Activated CD4-positive, CD25-positive, alpha-beta regulatory T cell treated with anti-CD3 and anti-CD28 coated beads, Interleukin-2, amount 50 U/mL, for 24 hours (primary cell): ENCODE measurements around the gene C11orf52.

Experiments
- ATAC-seq, 2 donors: fragments of 150-1000 bp; cut with Tn5 transposase; one replicate each; pipeline ENCODE4 v1.10.0; 2021; ENCODE audit warnings: mild to moderate bottlenecking in 1 of 2, moderate library complexity in 1 of 2

C11orf52 gene

DNA sequence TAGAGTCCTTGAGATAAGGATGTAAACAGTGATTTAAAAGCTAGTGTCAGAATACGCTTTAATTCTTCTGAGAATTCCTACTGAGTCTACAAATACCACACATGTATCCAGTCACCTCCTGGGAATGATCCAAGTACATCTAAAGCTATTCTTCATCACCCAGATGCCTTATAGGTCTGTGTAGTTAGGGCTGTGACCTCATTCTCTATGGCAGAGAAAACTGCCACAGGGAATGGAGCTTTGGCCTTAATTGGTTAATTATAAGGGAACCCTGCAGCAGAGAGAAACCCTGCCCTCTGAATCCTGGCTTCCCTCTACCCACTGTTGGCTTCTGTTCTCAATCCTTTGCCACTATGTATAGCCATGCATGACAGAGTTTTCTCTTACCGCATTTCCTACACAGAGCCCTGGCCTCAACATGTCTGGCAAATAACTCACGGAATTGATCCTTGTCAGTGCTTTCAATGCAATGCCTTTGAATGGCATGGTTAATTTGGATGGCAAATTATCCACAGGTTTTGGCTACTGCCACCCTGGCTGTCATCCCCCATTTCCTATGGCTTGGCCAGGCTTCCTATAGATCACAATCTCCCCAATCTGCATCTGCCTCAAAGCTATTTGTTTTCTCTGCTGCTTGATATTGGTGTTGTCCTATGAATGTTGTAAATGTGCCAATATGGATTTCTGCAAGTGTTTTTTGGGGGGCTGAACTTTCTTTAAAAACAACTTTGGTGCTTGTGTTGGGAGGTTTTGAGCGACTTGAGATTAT, 21.3 kb downstream of the C11orf52 start:
- no peak for ATAC-seq

DNA sequence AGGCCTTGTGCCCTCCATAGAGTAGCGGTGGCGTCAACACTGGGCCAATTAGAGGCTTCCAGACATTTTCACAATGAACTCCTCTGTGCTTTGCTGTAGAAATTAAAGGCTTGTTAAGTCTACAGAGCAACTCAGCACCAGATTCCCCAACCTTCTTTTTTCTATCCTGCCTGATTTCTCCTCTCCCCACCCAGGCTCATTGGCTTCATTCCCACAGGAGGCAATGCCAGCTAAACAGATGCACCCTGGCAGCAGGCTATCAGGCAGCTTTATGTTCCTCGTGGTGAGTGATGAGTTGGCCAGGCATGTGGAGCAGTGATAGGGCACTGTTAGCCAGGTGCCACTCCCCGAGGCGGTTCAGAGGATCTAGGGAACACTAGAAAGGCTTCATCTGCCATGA, 23.2 kb downstream of the C11orf52 start:
- ATAC-seq = no peak

DNA sequence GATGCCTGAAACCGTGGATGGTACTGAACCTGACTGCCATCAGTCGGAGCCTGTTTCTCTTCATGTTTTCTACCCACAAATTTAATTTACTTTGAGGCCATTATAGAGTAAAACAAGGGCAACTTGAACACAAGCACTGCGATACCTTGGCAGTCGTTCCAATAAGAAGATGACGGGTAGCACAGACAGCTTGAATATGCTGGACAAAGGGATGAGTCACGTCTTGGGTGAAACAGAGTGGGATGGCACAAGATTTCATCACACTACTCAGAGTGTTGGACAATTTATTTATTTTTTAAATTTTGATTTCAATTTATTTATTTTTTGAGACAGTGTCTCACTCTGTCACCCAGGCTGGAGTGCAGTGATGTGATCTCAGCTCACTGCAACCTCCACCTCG, 24.1 kb downstream of the C11orf52 start:
- no peak for ATAC-seq

DNA sequence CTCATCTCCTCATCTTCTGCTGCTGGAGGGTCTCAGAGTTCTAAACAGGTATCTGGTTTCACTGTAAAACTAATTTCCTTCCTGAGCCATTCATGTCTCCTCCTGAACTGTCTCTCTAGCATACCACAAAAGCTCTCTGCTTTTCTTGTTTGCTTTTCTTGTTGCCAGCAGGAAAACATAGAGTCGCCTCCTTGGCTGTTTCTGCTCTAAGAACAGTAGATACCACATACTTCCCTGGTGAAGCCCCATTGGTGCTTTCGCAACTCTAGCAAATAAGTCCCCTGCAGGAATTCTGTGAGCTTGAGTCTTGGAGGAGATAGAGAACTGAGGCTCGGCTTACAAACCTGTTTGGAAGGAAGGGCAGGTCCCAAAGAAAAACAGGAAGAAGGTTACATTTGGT, 25.4 kb downstream of the C11orf52 start:
- no peak for ATAC-seq

DNA sequence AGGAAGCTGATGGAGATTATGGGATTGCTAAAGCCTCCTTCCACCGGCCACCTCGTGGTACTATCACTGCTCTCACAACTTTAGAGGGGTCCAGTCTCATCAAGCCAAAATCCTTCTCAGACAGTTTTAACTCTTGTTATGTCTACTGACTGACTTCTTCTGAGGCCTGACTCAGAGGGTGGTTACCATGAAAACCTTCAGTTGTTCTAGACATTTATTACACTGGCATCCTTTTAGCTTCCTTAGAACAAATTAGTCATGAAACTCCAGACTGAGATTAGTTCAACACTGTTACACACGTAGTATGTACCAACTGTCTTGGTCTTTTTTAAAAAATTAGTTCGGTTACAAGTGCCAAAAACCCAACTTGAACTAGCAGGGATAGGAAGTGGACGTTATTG, 25.9 kb downstream of the C11orf52 start:
- peak; percentile 93 to 95 for ATAC-seq

DNA sequence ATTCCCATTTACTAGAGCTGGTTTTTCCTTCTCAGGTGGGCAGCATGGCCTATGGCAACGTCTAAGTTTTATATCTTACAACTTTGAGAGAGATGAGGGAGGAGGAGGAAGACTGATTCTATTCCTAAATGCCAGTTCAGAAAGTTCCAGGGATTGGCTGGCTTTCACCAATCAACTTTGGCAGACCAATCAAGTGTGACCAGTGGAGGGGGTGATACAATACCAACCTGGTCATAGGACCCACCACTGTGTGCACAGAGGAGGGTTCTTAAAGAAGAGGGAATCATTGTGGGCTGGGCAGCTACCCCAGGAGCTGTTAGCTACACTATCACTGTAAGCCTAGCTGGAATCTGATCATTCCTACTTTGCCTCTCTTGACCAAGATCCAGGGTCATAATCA, 26.5 kb downstream of the C11orf52 start:
- ATAC-seq = no peak

DNA sequence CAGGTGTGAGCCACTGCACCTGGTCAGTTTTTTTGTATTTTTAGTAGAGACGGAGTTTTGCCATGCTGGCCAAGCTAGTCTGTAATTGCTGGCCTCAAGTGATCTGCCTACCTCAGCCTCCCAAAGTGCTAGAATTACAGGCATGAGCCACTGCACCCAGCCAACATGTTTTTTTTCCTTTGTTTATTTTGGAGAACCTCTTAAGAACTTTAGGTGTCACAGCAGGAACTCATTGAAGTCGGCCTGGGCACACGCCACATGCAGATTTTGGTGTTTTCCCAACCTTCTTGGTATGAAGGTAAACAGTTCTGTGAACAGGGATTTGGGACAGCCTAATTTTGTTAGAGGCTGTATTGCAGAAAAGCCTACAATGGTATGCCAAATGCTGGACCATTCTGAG, 27.8 kb downstream of the C11orf52 start:
- no peak for ATAC-seq

DNA sequence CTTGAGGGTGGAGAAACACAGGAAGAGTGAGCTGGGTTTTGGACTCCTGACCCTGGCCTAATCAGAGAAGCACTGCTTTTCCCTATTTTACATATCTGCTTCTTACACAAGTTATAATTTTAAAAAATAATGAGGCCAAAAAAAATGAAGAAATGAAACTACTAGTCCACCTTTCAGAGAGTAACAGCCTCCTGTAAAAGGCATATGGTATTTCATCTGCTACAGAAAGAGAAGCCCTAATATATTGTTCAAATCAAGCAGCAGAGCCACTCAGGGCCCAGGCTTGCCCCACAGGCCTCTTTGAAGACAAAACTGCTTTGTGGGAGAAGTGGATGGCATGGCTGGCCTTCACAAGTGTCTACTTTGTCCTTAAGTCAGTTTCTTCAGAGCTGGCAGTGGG, 28.4 kb downstream of the C11orf52 start:
- no peak for ATAC-seq

DNA sequence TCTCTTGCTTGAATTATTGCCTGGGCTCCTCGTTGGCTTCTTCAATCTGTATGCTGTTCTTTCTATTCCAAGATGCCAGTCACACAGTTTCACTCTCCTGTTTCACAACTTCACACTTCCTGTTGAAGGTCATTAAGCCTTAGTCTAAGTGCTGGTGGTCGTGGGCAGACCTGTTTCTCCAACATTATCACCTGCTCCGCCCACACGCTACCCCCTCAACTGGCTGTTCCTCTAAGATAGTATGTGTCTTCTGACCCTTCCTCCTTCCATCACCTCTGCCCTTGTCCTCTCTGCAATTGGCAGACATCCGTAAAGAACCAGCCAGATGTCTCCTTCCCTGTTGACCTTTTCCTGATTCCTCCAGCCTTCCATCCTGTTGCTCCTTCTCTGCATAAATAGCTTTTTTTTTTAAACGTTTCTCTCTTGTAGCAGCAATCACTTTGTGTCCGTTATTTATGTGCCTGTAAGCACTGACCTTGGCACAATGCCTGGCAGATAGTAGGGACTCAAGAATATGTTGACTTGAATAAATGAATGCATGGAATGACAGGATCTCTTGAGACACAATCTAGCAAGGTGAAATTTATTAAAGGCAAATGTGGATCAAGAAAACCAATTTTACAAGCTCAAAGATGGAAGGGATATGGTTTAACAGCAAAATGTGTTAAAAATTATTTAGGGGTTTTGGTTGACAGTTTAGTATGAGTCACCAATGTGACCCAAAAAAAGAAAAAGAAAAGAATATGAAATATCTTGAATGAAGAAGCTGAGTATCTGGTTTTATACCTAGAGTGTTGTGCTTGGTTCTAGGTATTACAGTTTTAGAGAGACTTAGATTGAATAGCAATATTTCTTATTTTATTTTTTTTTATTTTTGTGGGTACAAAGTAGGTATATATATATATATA, 31.1 kb downstream of the C11orf52 start:
- no peak for ATAC-seq

DNA sequence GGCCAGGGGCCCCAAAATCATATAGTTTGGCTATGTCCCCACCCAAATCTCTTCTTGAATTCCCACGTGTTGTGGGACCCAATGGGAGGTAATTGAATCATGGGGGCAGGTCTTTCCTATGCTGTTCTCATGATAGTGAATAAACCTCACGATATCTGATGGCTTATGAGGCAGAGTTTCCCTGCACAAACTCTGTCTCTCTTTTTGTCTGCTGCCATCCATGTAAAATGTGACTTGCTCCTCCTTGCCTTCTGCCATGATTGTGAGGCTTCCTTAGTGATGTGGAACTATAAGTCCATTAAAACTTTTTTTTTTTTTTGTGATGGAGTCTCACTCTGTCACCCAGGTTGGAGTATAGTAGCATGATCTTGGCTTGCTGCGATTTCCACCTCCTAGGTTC, 32.9 kb downstream of the C11orf52 start:
- ATAC-seq = no peak

DNA sequence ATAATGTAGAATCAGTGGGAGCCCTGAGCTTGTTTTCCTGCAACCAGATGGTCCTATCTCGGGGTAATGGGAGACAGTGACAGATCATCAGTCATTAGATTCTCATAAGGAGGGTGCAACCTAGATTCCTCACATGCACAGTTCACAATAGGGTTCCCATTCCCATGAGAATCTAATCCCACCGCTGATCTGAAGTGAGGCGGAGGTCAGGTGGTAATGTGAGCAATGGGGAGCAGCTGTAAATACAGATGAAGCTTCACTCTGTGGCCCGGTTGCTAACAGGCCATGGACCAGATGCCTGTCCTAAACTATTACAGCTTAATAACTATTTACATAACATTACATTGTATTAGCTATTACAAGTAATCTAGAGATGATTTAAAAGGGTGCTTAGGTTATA, 35.4 kb downstream of the C11orf52 start:
- ATAC-seq = no peak

DNA sequence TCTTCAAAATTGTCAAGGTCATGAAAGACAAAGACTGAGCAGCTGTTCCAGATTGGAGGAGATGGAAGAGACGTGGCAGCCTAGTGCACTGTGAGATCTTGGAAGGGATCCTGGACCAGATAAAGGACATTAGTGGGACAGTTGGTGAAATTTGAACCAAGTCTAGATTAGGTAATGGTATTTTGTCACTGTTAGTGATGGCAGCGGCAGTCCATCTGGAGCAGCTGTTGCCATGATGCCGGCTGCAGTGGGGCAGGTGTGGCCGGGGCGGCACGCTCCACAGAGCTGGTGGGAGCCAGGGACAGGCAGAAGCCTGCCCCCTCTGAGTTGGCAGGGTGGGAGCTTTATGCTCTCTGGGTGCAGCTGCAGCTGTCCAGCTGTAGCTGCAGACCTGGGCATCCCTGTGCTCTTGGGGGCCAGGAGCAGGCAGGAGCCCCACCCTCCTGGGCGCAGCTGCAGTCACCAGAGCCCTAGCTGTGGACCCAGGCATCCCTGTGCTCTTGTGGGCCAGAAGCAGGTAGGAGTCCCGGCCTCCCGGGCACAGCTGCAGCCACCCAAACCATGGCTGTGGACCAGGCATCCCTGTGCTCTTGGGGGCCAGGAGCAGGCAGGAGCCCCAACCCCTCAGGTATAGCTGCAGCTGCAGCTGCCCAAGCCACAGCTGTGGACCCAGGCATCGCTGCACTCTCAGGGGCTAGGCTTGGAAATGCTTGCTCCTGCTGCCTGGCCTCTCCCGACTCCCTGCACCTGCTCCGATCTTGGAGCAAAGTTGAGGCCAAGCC, 39.1 kb downstream of the C11orf52 start:
- ATAC-seq = no peak

DNA sequence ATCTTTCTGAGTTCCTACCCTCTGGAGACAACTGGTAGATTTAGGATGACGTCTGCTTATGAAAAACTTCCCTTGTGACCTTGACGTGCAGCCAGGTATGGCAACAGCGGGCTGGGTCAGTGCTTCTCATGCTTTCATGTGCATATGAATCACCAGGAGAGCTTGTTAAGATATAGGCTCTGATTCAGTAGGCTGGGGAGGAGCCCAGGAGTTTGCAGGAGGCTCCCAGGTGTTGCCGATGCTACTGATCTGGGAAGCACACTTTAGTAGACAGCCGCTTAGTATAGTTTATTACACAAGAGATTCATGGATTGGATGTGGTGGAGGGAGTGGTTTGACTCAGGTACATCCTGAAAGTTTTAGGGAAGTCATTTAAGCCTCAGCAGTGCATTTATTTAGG, 42.2 kb downstream of the C11orf52 start:
- no peak for ATAC-seq

DNA sequence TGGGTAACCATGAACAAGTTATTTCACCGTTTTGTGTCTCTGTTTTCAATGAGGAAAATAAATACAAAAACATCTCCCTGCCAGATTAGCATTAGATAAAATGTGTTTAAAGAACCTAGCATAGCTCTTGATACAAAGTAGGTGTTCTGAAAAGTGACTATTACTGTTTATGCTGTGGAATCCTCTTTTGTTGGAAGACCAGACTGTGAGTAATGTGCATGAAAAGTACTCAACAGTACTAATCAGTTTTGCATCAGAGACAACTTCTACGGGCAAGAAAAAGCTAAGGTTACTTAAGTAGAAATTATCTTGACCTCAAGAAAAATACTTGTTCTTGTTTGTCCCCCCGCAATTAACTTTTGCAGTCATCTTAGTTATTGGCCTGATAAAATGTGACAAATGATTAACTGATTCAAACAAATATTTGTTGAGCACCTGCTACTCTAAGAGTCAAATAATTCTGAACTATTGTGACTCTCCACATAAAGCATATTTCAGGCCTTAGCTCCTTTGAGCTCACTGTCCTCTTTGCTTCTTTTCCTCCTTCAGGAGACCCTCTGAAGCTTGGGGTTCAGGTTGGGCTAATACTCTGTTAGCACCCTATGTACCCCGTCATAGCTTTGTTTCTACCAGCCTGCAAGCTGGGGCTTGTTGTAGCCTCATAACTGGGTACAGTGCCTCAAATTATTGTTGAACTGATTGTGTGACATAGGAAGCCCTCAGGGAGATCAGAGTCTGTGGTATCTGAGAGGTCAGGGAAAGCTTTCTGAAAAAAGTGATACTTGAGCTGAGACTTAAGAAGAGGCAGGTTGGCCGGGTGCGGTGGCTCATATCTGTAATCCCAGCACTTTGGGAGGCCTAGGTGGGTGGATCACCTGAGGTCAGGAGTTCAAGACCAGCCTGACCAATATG, 42.9 kb downstream of the C11orf52 start:
- no peak for ATAC-seq

DNA sequence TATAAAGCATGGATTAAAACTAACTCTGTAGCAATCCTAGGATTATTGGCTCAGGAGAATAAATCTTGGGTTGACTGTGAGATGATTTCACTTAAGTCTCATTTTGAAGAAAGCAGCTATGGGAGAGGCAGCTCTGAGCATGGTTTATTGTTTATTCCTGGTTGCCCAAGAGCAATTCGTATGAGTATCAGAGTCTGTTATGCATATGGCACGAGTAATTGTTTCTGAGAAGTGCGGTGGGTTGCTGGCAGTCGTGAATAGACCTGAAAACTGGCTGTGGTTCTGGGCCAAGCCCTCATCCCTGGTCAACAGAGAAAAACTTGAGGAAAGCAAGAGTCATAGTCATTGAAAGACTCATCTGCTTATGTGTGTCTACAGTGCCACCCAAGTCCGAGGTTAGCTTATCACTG, 45.2 kb downstream of the C11orf52 start:
- ATAC-seq = peak; percentile 60 to 79

DNA sequence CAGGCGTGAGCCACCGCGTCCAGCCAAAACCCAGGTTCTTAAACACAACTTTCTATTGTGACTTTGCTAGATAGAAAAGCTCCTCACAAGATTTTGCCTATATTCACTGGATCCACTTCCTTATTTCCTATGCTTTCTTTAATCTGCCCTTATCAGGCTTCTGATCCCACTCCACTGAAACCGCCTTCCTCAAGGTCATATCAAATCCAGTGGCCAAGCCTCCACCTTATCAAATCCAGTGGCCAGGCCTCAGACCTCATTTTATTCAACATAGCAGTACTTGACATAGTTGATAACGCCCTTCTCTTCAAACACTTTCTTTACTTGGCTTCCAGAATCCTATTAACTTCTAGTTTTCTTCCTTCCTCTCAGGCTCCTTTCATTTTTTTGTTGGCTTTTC, 48.0 kb downstream of the C11orf52 start:
- ATAC-seq = no peak

DNA sequence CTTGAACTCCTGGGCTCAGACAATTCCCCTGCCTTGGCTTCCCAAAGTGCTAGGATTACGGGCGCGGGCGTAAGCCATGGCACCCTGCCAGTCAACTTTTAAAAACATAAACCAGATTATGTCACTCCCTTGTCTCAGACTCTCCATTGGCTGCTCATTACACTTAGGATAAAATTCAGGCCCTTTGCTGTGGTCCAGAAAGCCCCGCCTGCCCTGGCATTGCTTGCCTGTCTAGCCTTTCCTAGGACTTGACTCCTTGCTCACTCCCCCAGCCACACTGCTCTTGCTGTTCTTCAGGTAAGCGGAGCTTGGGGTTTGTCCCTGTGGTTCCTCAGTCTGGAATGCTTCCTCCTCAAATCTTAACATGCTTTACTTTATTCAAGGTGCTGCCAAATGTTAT, 48.9 kb downstream of the C11orf52 start:
- no peak for ATAC-seq

DNA sequence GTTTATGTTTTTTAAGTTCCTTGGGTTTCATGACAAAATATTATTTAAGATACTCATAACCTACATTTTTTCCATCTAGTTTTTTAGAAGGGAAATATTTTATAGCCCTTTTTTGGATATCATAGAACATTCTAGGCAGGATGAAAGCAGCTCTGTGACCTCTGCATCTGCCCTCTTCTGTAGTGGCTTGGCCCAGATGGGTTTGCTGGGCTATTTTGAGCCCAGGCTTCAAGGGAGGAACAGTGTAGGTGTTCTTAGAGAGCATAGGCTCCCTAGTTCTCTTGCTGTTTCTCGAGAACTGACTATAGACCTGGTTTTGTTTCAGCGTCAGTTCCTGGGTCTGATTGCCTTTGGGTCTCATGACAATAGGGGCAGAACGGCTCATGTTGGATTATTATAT, 50.6 kb downstream of the C11orf52 start:
- no peak for ATAC-seq

DNA sequence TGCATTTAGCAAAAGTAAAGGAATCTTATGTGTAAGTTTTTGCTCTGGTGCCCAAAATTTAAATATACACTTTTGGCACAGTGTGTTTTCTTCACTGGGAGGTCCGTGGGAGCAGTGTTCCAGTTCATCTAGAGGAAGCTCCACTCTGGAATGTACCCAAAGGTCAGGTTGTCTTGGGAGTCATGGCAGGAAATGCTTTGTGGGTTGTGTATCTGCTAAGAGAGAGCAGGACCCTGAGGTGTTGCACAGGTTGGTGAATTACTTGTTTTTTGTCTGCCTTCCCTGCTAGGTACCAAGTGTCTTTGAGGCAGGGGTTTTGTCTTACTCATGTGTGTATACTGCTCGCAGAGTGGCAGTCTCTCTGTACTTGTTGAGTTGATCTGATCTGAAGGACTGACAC, 55.7 kb downstream of the C11orf52 start:
- no peak for ATAC-seq

DNA sequence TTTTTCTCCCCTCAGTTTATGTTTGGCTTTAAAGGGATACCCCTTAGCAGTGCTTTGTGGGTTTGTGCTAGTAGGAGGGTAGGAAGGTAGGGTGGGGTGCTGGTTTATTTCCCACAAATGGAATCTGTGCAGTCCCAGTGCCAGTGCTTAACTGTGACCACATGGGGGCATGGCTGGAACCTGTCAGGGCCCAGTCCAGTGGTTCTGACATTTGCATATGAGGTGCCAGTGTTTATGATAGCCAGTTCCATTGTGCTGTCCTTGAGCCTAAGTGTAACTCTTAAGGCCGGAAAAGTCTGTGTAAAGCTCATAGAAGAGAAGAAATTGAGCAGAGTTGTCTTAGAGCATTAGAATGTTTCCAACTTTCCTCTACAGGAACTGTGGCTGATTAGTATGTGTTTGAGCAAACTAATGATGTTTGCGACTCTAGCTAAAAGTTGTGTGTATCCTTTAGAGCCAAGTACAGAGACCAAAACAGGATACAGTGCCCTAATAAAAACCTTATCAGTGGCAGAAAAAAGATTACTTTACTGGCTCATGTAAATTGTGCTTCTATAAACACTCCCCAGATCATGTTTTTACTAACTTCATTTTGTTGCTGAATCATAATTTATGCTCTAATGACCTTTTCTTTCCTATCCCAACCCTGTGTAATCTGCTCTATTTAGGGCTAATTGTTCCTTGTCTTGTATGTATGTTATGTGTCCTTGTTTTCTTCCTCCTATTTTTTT, 56.5 kb downstream of the C11orf52 start:
- no peak for ATAC-seq

DNA sequence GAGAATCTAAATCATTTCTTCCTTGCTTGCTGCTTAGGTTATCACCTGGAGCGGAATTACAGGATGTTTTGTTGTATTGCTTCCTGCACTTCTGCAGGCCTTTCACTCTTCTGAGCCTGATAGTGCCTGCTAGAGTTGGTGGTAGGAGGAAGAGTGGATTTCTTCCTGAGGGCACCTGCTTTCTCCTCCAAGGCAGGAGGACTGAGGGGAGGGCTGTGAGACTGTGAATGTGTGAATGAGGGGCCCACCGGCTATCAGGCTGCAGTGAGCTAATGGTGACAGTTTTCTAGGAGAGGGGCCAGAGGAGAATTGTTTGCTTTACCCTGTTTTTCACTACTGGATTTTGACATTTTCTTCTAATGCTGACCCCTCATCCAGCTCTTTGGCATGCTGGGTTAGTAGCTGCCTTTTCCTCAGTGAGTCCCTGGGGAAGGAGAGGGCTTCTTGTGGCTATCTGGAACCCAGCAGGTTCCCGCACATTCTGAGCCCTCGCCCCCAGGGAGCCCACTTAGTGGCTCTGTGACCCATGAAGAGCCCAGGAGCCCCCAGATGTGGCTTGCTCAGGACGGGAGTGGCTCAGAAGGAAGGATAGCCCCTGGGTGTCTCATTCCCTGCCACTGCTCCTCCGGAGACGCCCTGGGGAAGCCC, 57.5 kb downstream of the C11orf52 start:
- ATAC-seq = no peak
